HEK293T (cell line): ENCODE measurements around the gene LGALS9.

Experiments
- CTCF ChIA-PET: fragments of 350-600 bp; formaldehyde crosslinking; extraction: SDS; loops from one replicate; lab custom pipeline; 2021; ENCODE audit warnings: antibody characterized with exemption, inconsistent platforms; lab: Yijun Ruan, JAX
- POLR2A ChIA-PET: fragments of 350-600 bp; formaldehyde crosslinking; extraction: SDS; loops from one replicate; lab custom pipeline; 2020; ENCODE audit warnings: antibody characterized with exemption, inconsistent platforms; lab: Yijun Ruan, JAX
- DNase-seq: peaks from one replicate; pipeline ENCODE4 v3.0.0; 2012; ENCODE audit warnings: mixed read lengths; ENCODE audit errors: extremely low spot score
- ARNT ChIP-seq: fragments of 450-650 bp; IDR thresholded peaks from 2 replicates; pipeline ENCODE4 v1.6.1; 2017; ENCODE audit warnings: mild to moderate bottlenecking
- BHLHE40 ChIP-seq: fragments of 450-650 bp; IDR thresholded peaks from 2 replicates; pipeline ENCODE4 v1.6.1; 2016; ENCODE audit warnings: mild to moderate bottlenecking, moderate library complexity, borderline replicate concordance
- CTBP1 ChIP-seq: fragments of 450-650 bp; IDR thresholded peaks from 2 replicates; pipeline ENCODE4 v1.6.1; 2016; ENCODE audit warnings: borderline replicate concordance
- ELF4 ChIP-seq: fragments of 450-650 bp; IDR thresholded peaks from 2 replicates; pipeline ENCODE4 v1.6.1; 2017; ENCODE audit warnings: antibody characterized with exemption
- FOXA1 ChIP-seq: fragments of 450-650 bp; IDR thresholded peaks from 2 replicates; pipeline ENCODE4 v1.6.1; 2016; ENCODE audit warnings: mild to moderate bottlenecking
- FOXK2 ChIP-seq: fragments of 450-650 bp; IDR thresholded peaks from 2 replicates; pipeline ENCODE4 v1.6.1; 2016; ENCODE audit warnings: mild to moderate bottlenecking
- FOXM1 ChIP-seq: fragments of 450-650 bp; IDR thresholded peaks from 2 replicates; pipeline ENCODE4 v1.6.1; 2017; ENCODE audit warnings: mild to moderate bottlenecking, borderline replicate concordance
- HDGF ChIP-seq: fragments of 450-650 bp; IDR thresholded peaks from 2 replicates; pipeline ENCODE4 v1.6.1; 2017; ENCODE audit warnings: antibody characterized with exemption, borderline replicate concordance
- L3MBTL2 ChIP-seq: fragments of 450-650 bp; conservative IDR thresholded peaks from 2 replicates; pipeline ENCODE4 v1.6.1; 2016; ENCODE audit warnings: mild to moderate bottlenecking
- LEF1 ChIP-seq: fragments of 450-650 bp; IDR thresholded peaks from 2 replicates; pipeline ENCODE4 v1.6.1; 2017; ENCODE audit warnings: mild to moderate bottlenecking, borderline replicate concordance
- NFRKB ChIP-seq: fragments of 450-650 bp; IDR thresholded peaks from 2 replicates; pipeline ENCODE4 v1.6.1; 2016; ENCODE audit warnings: mild to moderate bottlenecking, moderate library complexity
- SP1 ChIP-seq: fragments of 450-650 bp; IDR thresholded peaks from 2 replicates; pipeline ENCODE4 v1.6.1; 2017
- SUZ12 ChIP-seq: fragments of 450-650 bp; IDR thresholded peaks from 2 replicates; pipeline ENCODE4 v1.6.1; 2016; ENCODE audit warnings: mild to moderate bottlenecking
- TARDBP ChIP-seq: fragments of 450-650 bp; IDR thresholded peaks from 2 replicates; pipeline ENCODE4 v1.6.1; 2016
- ZNF384 ChIP-seq: fragments of 450-650 bp; IDR thresholded peaks from 2 replicates; pipeline ENCODE4 v1.6.1; 2016
- TF ChIP-seq, protein P1 (sequence below): fragments of 450-650 bp; IDR thresholded peaks from 2 replicates; pipeline ENCODE4 v1.6.1; 2016

The LGALS9 gene

DNA sequence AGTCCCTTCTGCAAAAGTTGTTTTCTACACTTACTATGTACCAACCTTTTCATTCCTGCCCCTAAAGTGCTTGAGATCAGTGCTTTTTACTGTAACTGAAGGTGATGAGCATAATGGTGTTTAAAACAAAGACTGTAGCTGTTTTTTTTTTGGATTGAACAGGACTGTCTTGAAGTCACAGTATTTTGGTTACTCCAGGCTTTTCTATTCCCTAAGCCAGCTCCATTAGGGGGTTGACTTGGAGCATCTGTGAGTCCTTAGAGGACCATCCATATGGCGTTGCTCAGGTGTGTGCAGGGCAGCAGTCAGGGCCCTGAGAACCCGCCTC, 29.0 kb upstream of the LGALS9 start:
- no peak for DNase-seq
- ChIA-PET CTCF (interaction anchor here (0.6 to 4.3 kb wide), 4 partner anchors 213 to 365 kb away, joined by 3 to 20 read pairs (median 7); no protein-coding TSS in a partner anchor), POLR2A (interaction anchor here (1.6 kb wide), 1 partner anchor 146 kb away, joined by 4 read pairs; the partner anchor contains the start of gene KSR1)
- TF ChIP-seq FOXK2: no peak
- TF ChIP-seq L3MBTL2: no peak
- no peak for TF ChIP-seq NFRKB
- no peak for TF ChIP-seq TARDBP
- no peak for TF ChIP-seq LEF1
- no peak for TF ChIP-seq ARNT
- no peak for TF ChIP-seq ELF4
- TF ChIP-seq FOXM1: no peak
- no peak for TF ChIP-seq BHLHE40
- TF ChIP-seq, protein P1, sequence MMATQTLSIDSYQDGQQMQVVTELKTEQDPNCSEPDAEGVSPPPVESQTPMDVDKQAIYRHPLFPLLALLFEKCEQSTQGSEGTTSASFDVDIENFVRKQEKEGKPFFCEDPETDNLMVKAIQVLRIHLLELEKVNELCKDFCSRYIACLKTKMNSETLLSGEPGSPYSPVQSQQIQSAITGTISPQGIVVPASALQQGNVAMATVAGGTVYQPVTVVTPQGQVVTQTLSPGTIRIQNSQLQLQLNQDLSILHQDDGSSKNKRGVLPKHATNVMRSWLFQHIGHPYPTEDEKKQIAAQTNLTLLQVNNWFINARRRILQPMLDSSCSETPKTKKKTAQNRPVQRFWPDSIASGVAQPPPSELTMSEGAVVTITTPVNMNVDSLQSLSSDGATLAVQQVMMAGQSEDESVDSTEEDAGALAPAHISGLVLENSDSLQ: no peak
- no peak for TF ChIP-seq HDGF

GRCh38 chr17:27602721-27603420, 28.1 kb upstream of the LGALS9 start:
- DNase-seq: peak; percentile 75
- POLR2A ChIA-PET: interaction anchor here (1.6 kb wide), 1 partner anchor 147 kb away, joined by 4 read pairs; the partner anchor contains the start of gene KSR1
- CTCF ChIA-PET: interaction anchor here (0.7 to 1.2 kb wide), 5 partner anchors 48 to 366 kb away, joined by 3 to 4 read pairs (median 3); no protein-coding TSS in a partner anchor
- TF ChIP-seq FOXA1 (no peak), ZNF384 (no peak), CTBP1 (no peak), BHLHE40 (no peak), FOXM1 (no peak), HDGF (no peak), FOXK2 (no peak), NFRKB (no peak), SP1 (no peak), TARDBP (no peak), ELF4 (no peak), ARNT (no peak), L3MBTL2 (no peak), LEF1 (no peak), SUZ12 (no peak)
- TF ChIP-seq, protein P1: no peak

- ChIA-PET CTCF (interaction anchor here (0.7 to 1.2 kb wide), 4 partner anchors 47 to 367 kb away, joined by 3 to 4 read pairs (median 3); no protein-coding TSS in a partner anchor), POLR2A (no interaction called here)
- no peak for TF ChIP-seq FOXA1
- no peak for TF ChIP-seq FOXM1
- TF ChIP-seq, protein P1: no peak
- TF ChIP-seq CTBP1: no peak
- TF ChIP-seq HDGF: no peak
- no peak for TF ChIP-seq ARNT
- no peak for TF ChIP-seq SUZ12
Measured at GRCh38 chr17:27603421-27603770, 27.6 kb upstream of the LGALS9 start.

GRCh38 chr17:27603880-27604794, 26.9 kb upstream of the LGALS9 start:
- POLR2A ChIA-PET: no interaction called here
- TF ChIP-seq HDGF: no peak
- CTCF ChIA-PET: interaction anchor here (0.5 to 1.2 kb wide), 6 partner anchors 47 to 616 kb away, joined by 3 to 7 read pairs (median 4); partner anchors contain the start of gene KSR1
- DNase-seq: no peak

More at GRCh38 chr17:27603421-27603770, 27.6 kb upstream of the LGALS9 start:
- DNase-seq: no peak

DNA sequence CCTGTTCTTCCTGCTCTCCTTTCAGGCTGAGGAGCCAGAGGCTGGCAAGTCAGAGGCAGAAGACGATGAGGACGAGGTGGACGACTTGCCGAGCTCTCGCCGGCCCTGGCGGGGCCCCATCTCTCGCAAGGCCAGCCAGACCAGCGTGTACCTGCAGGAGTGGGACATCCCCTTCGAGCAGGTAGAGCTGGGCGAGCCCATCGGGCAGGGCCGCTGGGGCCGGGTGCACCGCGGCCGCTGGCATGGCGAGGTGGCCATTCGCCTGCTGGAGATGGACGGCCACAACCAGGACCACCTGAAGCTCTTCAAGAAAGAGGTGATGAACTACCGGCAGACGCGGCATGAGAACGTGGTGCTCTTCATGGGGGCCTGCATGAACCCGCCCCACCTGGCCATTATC, 25.6 kb upstream of the LGALS9 start:
- CTCF ChIA-PET: no interaction called here
- TF ChIP-seq SP1 (no peak), ZNF384 (no peak), L3MBTL2 (no peak), ARNT (no peak), ELF4 (no peak), LEF1 (no peak), FOXA1 (no peak), HDGF (no peak), FOXM1 (no peak), NFRKB (no peak), BHLHE40 (no peak), FOXK2 (no peak), TARDBP (no peak), CTBP1 (no peak), SUZ12 (no peak)
- TF ChIP-seq, protein P1: no peak
- POLR2A ChIA-PET: no interaction called here
- no peak for DNase-seq
